H1 (cell line): Measurements from ENCODE around the gene CAP2. TPM values are rescaled to one million over a fixed set of nuclear protein-coding genes. Genes with fewer than 3 reads are reported as not detected.

Experiments
- ATF3 ChIP-seq: IDR thresholded peaks from 2 replicates; pipeline ENCODE4 v1.6.1; 2011; ENCODE audit warnings: low read depth, mild to moderate bottlenecking, low read length; ENCODE audit not compliant: insufficient read depth
- HDAC2 ChIP-seq, 2 experiments: fragments of 300-600 bp in 1 of 2; sonication (generic) in 1 of 2; IDR thresholded peaks; 2 replicates each; pipeline ENCODE4 v1.6.1; 2011 to 2012; ENCODE audit warnings: low read depth in 2 of 2, low read length in 2 of 2, mild to moderate bottlenecking in 2 of 2, moderate library complexity in 2 of 2, borderline replicate concordance in 1 of 2, inconsistent platforms in 1 of 2
- KDM4A ChIP-seq: IDR thresholded peaks from one replicate; pipeline ENCODE4 v1.7.1; 2012; ENCODE audit warnings: low read depth, mild to moderate bottlenecking, moderate library complexity, low read length, inconsistent platforms; ENCODE audit not compliant: severe bottlenecking
- POLR2AphosphoS5 ChIP-seq: IDR thresholded peaks from 2 replicates; pipeline ENCODE4 v1.6.1; 2011; ENCODE audit warnings: low read depth, low read length
- POU5F1 ChIP-seq: IDR thresholded peaks from 2 replicates; pipeline ENCODE4 v1.6.1; 2011; ENCODE audit warnings: low read depth, mild to moderate bottlenecking, low read length, moderate library complexity
- RBBP5 ChIP-seq: IDR thresholded peaks from 2 replicates; pipeline ENCODE4 v1.7.1; 2012; ENCODE audit warnings: low read depth, mild to moderate bottlenecking, inconsistent platforms, low read length, moderate library complexity, borderline replicate concordance
- TEAD4 ChIP-seq: IDR thresholded peaks from 2 replicates; pipeline ENCODE4 v1.6.1; 2012; ENCODE audit warnings: low read depth, low read length, inconsistent platforms, mixed read lengths
- polyA plus RNA-seq, 7 experiments: library from polyadenylated mRNA; depleted of rRNA in 3 of 7; stranded (reverse) in 5 of 7; unstranded in 2 of 7; fragments of >200 nt in 5 of 7; fragments of 200-250 nt in 2 of 7; gene quantifications; 1 replicate in 5 of 7; 2 replicates in 1 of 7; 4 replicates in 1 of 7; pipeline versions ENCODE4 v1.2.1 to v1.2.3, GENCODE V29; 2011 to 2013; ENCODE audit warnings: missing spikeins in 2 of 7, mixed read lengths in 2 of 7
- total RNA-seq: library from RNA; stranded (reverse); fragmentation: NEBNext Ultra II Directional; extraction: Animal tissue kit (Norgen Biotek cat#: 25700); gene quantifications from 2 replicates; pipeline ENCODE4 v1.2.1, GENCODE V29; 2021

CAP2 gene
- total and polyA plus RNA-seq, 2 of the 8 experiments (the other 6 are each of a cell fraction or from before 2014, with no cell fraction given), result 7.2 to 10.0 TPM

- TF ChIP-seq HDAC2 (IDR thresholded peaks at IDR 0.05; ENCODE audit: borderline replicate concordance in 1 of 2, low read depth in 2 of 2, low read length in 2 of 2) (no peak), ATF3 (no peak), KDM4A (no peak), POLR2AphosphoS5 (no peak), TEAD4 (no peak), POU5F1 (no peak), RBBP5 (no peak)
Observed at GRCh38 chr6:17551383-17551958, 158.1 kb downstream of the CAP2 start (continued).
